ENCODE measurements around the gene ZNRD2. TPM values are rescaled to one million over a fixed set of nuclear protein-coding genes. Genes with fewer than 3 reads are reported as not detected.

ZNRD2 gene
- total RNA-seq, 1 experiment from 2014 or later = 70.9 TPM

DNA sequence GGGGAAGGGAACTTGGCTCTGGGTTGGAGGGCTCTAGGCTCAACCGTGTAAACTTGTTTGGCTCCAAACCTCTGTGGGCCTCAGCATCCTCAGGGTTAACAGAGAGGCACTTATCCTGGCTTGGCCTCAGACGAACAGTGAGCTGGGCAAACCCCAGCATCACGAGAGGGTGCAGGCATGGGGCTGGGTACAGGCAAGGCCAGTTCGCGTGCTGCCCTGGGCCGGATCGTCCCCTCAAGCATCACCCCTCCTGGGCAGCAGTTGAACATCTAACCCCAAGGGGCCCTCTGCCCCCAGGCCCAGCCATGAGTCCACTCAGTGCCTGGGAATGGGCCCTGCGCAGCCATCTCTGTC is 7.5 kb downstream of the ZNRD2 start:
- no peak overlapping the region for H3K4me3 Mint-ChIP-seq
- H3K27me3 Mint-ChIP-seq (ENCODE audit: low read depth) = peaks cover 51% of the 10 kb centered on the region
- no peak for ATAC-seq
- CTCF ChIA-PET = interaction anchor here (0.7 to 4.0 kb wide), 5 partner anchors 10 to 48 kb away, joined by 3 to 55 read pairs (median 7); partner anchors contain the start of gene PCNX3
- no peak for DNase-seq (ENCODE audit: low spot score)
- TF ChIP-seq KAT7 (CRISPR knock-in tag; IDR thresholded peaks at IDR 0.05; ENCODE audit: borderline replicate concordance) (no peak), NR2C2 (CRISPR knock-in tag; IDR thresholded peaks at IDR 0.05) (no peak), NR1H2 (CRISPR knock-in tag; IDR thresholded peaks at IDR 0.05) (no peak), ELF4 (CRISPR knock-in tag; IDR thresholded peaks at IDR 0.05; ENCODE audit: low read depth) (no peak), FOXK1 (CRISPR knock-in tag; IDR thresholded peaks at IDR 0.05) (no peak), ZNF219 (CRISPR knock-in tag; IDR thresholded peaks at IDR 0.05; ENCODE audit: borderline replicate concordance) (no peak)
- TF ChIP-seq, protein P1, sequence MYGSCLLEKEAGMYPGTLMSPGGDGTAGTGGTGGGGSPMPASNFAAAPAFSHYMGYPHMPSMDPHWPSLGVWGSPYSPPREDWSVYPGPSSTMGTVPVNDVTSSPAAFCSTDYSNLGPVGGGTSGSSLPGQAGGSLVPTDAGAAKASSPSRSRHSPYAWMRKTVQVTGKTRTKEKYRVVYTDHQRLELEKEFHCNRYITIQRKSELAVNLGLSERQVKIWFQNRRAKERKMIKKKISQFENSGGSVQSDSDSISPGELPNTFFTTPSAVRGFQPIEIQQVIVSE (CRISPR knock-in tag; IDR thresholded peaks at IDR 0.05; ENCODE audit: borderline replicate concordance) = no peak
- POLR2A ChIA-PET = no interaction called here
- no peaks in the 10 kb centered on the region for H3K36me3 Mint-ChIP-seq
- peaks cover 22% of the 10 kb centered on the region for H3K4me1 Mint-ChIP-seq
- no peak overlapping the region for H3K27ac Mint-ChIP-seq
- no peaks in the 10 kb centered on the region for H3K9me3 Mint-ChIP-seq

DNA sequence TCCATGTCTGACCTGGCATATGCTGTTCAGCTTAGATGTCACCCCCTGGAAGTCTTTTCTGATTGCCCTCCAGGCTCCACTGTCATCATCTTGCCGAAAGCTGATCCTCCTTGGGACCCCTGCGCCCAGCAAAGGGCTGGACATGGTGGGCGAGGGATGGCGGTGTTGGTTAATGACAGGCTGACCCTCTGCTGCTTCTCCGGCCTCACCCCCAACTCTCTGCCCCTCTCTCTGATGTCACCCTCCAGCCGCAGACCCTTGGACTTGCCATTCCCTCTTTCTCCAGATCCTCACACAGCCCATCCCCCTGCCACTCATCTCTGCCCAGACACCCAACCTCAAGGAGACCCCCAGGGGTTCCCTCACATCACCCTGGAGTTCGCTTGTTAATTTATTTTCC is 7.9 kb downstream of the ZNRD2 start:
- ATAC-seq = no peak
- H3K4me3 Mint-ChIP-seq = no peak overlapping the region
- DNase-seq (ENCODE audit: low spot score) = no peak
- H3K9me3 Mint-ChIP-seq = no peaks in the 10 kb centered on the region
- H3K4me1 Mint-ChIP-seq = peaks cover 19% of the 10 kb centered on the region
- ChIA-PET POLR2A (no interaction called here), CTCF (interaction anchor here (0.7 to 4.0 kb wide), 4 partner anchors 10 to 37 kb away, joined by 3 to 55 read pairs (median 18); partner anchors contain the start of gene PCNX3)
- TF ChIP-seq NFYB (CRISPR knock-in tag; conservative IDR thresholded peaks at IDR 0.05; ENCODE audit: low read depth) (no peak), IRF2 (CRISPR knock-in tag; IDR thresholded peaks at IDR 0.05; ENCODE audit: borderline replicate concordance, low read depth) (no peak), NR3C1 (CRISPR knock-in tag; conservative IDR thresholded peaks at IDR 0.05; ENCODE audit: low read depth) (no peak), CREB1 (CRISPR knock-in tag; IDR thresholded peaks at IDR 0.05) (no peak), GRHL2 (CRISPR knock-in tag; IDR thresholded peaks at IDR 0.05; ENCODE audit: insufficient replicate concordance, severe bottlenecking) (no peak), GABPB1 (CRISPR knock-in tag; IDR thresholded peaks at IDR 0.05) (no peak)
- TF ChIP-seq, protein P2, sequence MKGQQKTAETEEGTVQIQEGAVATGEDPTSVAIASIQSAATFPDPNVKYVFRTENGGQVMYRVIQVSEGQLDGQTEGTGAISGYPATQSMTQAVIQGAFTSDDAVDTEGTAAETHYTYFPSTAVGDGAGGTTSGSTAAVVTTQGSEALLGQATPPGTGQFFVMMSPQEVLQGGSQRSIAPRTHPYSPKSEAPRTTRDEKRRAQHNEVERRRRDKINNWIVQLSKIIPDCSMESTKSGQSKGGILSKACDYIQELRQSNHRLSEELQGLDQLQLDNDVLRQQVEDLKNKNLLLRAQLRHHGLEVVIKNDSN (CRISPR knock-in tag; IDR thresholded peaks at IDR 0.05) = no peak
- TF ChIP-seq, protein P3, sequence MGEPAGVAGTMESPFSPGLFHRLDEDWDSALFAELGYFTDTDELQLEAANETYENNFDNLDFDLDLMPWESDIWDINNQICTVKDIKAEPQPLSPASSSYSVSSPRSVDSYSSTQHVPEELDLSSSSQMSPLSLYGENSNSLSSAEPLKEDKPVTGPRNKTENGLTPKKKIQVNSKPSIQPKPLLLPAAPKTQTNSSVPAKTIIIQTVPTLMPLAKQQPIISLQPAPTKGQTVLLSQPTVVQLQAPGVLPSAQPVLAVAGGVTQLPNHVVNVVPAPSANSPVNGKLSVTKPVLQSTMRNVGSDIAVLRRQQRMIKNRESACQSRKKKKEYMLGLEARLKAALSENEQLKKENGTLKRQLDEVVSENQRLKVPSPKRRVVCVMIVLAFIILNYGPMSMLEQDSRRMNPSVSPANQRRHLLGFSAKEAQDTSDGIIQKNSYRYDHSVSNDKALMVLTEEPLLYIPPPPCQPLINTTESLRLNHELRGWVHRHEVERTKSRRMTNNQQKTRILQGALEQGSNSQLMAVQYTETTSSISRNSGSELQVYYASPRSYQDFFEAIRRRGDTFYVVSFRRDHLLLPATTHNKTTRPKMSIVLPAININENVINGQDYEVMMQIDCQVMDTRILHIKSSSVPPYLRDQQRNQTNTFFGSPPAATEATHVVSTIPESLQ (CRISPR knock-in tag; IDR thresholded peaks at IDR 0.05) = no peak
- TF ChIP-seq, protein P4, sequence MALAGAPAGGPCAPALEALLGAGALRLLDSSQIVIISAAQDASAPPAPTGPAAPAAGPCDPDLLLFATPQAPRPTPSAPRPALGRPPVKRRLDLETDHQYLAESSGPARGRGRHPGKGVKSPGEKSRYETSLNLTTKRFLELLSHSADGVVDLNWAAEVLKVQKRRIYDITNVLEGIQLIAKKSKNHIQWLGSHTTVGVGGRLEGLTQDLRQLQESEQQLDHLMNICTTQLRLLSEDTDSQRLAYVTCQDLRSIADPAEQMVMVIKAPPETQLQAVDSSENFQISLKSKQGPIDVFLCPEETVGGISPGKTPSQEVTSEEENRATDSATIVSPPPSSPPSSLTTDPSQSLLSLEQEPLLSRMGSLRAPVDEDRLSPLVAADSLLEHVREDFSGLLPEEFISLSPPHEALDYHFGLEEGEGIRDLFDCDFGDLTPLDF (CRISPR knock-in tag; IDR thresholded peaks at IDR 0.05) = no peak
- TF ChIP-seq, protein P5, sequence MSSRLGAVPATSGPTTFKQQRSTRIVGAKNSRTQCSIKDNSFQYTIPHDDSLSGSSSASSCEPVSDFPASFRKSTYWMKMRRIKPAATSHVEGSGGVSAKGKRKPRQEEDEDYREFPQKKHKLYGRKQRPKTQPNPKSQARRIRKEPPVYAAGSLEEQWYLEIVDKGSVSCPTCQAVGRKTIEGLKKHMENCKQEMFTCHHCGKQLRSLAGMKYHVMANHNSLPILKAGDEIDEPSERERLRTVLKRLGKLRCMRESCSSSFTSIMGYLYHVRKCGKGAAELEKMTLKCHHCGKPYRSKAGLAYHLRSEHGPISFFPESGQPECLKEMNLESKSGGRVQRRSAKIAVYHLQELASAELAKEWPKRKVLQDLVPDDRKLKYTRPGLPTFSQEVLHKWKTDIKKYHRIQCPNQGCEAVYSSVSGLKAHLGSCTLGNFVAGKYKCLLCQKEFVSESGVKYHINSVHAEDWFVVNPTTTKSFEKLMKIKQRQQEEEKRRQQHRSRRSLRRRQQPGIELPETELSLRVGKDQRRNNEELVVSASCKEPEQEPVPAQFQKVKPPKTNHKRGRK (CRISPR knock-in tag; IDR thresholded peaks at IDR 0.05; ENCODE audit: borderline replicate concordance) = no peak
- no peak overlapping the region for H3K27ac Mint-ChIP-seq
- H3K36me3 Mint-ChIP-seq = no peaks in the 10 kb centered on the region
- H3K27me3 Mint-ChIP-seq (ENCODE audit: low read depth) = peaks cover 55% of the 10 kb centered on the region

DNA sequence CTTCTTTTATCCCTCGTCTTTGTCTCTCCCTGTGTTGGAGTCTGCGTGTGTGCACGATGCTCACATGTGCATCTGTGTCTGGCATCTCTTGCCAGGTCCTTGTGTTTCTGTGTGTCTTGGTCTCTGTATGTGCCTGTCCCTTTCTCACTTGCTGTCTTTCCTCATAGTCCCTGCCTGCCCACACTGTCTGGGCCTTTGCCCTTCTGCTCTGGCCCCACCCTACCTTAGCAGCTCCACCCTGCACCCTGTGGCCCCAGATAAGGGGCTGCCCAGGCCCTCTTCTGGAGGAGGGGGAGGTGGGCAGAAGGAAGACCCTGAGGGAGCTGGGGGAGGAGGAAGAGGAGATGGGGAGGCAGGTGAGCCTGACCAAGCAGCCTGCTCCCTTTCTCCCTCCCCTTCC is 8.4 kb downstream of the ZNRD2 start:
- Mint-ChIP-seq H3K27ac (no peak overlapping the region), H3K36me3 (no peaks in the 10 kb centered on the region), H3K27me3 (ENCODE audit: low read depth) (peaks cover 60% of the 10 kb centered on the region), H3K9me3 (no peaks in the 10 kb centered on the region), H3K4me1 (peaks cover 18% of the 10 kb centered on the region), H3K4me3 (no peak overlapping the region)
- ChIA-PET POLR2A (no interaction called here), CTCF (interaction anchor here (4.0 kb wide), 1 partner anchor 14 kb away, joined by 55 read pairs; no protein-coding TSS in a partner anchor)
- DNase-seq (ENCODE audit: low spot score) (no peak), ATAC-seq (no peak)
- TF ChIP-seq ZNF423 (CRISPR knock-in tag; IDR thresholded peaks at IDR 0.05) (no peak), ZNF396 (CRISPR knock-in tag; IDR thresholded peaks at IDR 0.05; ENCODE audit: borderline replicate concordance) (no peak), MXD4 (CRISPR knock-in tag; IDR thresholded peaks at IDR 0.05; ENCODE audit: borderline replicate concordance) (no peak), HMGA2 (CRISPR knock-in tag; IDR thresholded peaks at IDR 0.05) (no peak), CREM (CRISPR knock-in tag; IDR thresholded peaks at IDR 0.05) (no peak)
- TF ChIP-seq, protein P6, sequence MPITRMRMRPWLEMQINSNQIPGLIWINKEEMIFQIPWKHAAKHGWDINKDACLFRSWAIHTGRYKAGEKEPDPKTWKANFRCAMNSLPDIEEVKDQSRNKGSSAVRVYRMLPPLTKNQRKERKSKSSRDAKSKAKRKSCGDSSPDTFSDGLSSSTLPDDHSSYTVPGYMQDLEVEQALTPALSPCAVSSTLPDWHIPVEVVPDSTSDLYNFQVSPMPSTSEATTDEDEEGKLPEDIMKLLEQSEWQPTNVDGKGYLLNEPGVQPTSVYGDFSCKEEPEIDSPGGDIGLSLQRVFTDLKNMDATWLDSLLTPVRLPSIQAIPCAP (CRISPR knock-in tag; IDR thresholded peaks at IDR 0.05) = no peak
- TF ChIP-seq, protein P7, sequence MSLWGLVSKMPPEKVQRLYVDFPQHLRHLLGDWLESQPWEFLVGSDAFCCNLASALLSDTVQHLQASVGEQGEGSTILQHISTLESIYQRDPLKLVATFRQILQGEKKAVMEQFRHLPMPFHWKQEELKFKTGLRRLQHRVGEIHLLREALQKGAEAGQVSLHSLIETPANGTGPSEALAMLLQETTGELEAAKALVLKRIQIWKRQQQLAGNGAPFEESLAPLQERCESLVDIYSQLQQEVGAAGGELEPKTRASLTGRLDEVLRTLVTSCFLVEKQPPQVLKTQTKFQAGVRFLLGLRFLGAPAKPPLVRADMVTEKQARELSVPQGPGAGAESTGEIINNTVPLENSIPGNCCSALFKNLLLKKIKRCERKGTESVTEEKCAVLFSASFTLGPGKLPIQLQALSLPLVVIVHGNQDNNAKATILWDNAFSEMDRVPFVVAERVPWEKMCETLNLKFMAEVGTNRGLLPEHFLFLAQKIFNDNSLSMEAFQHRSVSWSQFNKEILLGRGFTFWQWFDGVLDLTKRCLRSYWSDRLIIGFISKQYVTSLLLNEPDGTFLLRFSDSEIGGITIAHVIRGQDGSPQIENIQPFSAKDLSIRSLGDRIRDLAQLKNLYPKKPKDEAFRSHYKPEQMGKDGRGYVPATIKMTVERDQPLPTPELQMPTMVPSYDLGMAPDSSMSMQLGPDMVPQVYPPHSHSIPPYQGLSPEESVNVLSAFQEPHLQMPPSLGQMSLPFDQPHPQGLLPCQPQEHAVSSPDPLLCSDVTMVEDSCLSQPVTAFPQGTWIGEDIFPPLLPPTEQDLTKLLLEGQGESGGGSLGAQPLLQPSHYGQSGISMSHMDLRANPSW (CRISPR knock-in tag; conservative IDR thresholded peaks at IDR 0.05; ENCODE audit: low read depth) = no peak
